GM21515 (cell line): ENCODE data around the gene CDH22.

ENCODE experiments used
- ATAC-seq: cut with Tn5 transposase; IDR thresholded peaks from one replicate; pipeline ENCODE4 v1.9.1; 2021; ENCODE audit not compliant: unreplicated experiment

The CDH22 gene

GRCh38 chr20:46219920-46220319 lies 88.4 kb downstream of the CDH22 start:
- ATAC-seq = no peak

DNA sequence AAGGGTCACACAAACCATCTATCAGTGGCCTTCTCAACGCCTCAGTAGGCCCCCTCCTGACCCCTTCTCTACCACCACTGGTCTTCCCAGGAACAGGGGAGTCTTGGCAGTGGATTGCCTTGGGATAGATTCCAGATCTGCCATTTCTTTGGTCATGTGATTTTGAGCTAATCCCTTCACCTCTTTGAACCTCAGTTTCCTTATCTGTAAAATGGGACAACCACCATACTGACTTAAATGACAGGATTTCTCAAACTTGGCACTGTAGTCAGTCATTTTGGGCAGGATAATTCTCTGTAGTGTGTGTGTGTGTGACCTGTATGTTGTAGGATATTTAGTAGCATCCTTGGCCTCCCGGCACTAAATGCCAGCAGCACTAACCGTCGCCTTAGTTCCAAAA lies 89.1 kb downstream of the CDH22 start:
- ATAC-seq = no peak

- ATAC-seq = no peak
These were observed 89.6 kb downstream of the CDH22 start for GRCh38 chr20:46218656-46219055.

DNA sequence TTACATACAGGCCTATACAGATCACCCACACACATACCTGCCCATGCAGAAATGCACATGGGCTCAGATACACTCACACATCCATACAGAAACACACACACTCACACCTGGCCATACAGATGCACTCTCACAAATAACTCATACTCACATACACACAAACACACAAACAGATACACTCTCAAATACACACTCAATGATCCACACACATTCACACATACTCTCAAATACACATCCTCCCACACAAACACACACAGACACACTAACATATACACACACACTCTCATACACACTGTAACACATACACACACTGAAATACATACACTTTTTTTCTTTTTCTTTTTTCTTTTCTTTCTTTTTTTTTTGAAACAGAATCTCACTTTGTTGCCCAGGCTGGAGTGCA lies 90.7 kb downstream of the CDH22 start:
- no peak for ATAC-seq

- ATAC-seq = no peak
These were observed 91.4 kb downstream of the CDH22 start for GRCh38 chr20:46216770-46217464.

DNA sequence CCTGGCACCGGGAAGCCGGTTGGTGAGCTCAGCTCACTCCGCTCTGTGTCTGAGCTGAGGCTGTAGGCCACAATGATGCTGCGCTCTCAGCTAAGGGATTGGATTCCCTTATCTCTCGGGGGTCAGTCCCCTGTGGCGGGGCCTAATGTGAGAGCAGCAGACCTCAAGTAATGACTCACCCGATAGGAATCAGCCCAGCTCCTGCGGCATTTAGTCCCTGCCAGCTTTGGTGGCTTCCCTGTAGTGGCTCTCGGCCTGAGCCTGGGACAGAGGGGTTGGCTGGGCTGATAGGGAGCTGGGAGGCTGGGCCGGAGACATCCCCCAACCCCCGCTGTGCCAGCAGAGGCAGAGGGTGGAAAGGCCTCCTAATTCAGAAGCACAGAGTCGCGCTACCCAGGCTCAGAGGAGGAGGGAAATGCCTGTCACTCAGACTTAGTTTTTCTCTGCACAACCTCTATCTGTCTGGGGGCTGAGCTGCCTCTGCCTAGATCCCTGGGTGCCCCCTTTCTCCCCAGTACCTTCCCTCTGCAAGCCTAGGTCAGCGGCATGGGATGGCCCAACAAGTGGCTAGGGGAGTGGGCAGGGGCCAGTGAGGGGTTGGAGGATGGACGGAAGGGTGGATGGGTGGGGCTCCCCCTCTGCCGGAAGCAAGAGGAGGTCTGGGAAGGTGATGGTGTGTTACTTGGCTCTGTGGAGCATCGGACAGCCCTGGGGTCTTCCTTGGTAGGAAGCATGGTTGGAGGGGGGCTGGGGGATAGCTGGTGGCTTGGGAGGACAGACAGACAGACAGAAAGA lies 92.2 kb downstream of the CDH22 start:
- no peak for ATAC-seq

- ATAC-seq = no peak
These were observed 93.3 kb downstream of the CDH22 start for GRCh38 chr20:46214824-46215488.

DNA sequence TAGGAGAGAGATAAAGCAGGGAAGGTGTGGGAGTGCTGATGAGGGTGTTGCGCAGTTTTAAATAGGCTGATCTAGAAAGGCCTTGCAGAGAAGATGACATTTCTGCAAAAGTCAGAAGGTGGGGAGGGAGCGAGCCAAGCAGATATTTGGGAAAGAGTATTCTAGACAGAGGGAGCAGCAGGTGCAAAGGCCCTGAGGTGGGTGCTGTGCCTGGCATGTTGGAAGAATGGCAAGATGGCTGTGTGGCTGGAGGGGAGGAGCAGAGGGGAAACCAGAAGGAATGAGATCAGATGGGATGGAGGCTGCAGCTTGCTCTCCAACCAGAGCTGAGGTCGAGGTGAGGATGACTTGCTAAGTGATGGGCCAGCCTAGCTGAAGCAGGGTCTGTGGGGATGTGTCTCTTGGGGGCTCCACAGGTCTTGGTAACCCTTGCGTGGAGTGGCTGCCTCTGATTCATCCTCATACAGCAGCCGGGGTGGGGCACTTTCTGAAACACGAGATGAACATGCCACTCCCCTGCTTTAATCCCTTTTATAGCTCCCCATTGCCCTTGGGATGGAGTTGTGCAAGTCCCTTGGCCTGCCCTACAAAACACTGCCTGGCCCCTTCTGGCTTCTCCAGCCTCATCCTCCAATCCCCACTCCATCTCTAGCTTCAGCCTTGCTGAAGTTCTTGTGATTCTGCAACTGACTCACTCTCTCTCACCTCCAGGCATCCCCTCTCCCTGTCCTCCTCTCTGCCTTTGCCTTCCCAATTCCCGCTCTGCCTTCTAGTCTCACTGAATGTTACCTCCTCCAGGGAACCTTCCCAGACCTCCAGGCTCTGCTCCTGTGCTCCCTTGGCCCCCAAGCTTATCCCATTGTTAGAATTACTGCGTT lies 94.1 kb downstream of the CDH22 start:
- ATAC-seq = no peak

DNA sequence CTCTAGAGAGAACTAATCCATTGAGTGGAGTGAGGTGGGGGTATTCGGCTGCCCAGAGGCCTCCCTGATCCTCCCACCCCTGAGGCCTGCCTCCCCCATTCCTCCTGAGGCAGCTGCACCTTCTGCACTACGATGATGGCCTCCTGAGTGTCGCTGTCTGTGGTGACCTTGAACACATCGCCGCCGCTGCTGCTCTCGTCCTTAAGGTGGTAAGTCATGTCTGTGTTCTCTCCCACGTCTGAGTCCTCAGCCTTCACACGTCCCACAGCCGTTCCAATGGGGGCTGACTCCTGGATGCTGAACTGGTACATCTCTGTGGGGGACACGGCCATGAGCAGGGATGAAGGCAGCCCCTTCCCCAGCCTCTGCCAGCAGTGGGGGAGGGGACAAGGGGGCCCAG lies 95.4 kb downstream of the CDH22 start:
- ATAC-seq = no peak

DNA sequence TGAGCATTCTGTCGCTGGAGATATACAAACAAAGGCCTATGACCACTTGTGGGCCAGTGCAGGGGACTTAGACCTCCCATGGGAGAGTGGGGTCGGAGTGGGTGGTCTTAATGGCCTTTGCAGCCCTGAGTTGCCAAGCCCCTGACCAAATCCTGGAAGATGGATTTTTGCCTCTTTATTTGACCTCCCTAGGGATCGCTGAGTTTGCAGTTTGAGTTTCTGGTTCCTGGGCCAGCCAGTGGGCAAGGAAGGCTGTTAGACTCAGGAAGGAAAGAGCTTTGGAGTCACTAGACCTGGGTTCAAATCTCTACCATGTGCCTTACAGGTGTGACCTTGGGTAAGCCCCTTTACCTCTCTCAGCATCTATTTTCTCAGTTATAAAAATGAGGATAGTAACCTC lies 96.0 kb downstream of the CDH22 start:
- ATAC-seq = no peak

DNA sequence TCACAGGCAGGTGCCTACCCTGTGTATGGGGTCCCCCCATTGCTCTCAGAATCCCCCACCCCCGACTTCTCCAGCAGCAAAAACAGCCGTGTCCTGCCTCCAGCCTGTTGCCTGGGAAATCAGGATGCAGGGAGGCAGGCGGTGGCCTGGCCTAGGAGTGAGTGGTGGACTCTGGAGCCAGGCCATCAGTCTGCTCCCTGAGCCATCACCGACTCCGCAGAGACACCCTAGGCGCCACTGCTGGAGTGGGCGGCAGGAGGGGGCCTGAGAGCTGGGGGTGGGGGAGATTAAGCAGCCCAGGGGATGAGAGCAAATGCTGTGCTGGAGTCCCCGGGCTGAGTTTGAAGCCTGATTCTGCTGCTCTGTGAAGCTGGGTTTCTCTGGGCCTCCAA lies 97.0 kb downstream of the CDH22 start:
- ATAC-seq = no peak

GRCh38 chr20:46210672-46211330 lies 97.5 kb downstream of the CDH22 start:
- ATAC-seq = no peak

- ATAC-seq = no peak
These were observed 98.2 kb downstream of the CDH22 start for GRCh38 chr20:46209930-46210671.

- ATAC-seq = no peak
These were observed 100.5 kb downstream of the CDH22 start for GRCh38 chr20:46207793-46208192.

- ATAC-seq = no peak
These were observed 101.2 kb downstream of the CDH22 start for GRCh38 chr20:46206992-46207549.

DNA sequence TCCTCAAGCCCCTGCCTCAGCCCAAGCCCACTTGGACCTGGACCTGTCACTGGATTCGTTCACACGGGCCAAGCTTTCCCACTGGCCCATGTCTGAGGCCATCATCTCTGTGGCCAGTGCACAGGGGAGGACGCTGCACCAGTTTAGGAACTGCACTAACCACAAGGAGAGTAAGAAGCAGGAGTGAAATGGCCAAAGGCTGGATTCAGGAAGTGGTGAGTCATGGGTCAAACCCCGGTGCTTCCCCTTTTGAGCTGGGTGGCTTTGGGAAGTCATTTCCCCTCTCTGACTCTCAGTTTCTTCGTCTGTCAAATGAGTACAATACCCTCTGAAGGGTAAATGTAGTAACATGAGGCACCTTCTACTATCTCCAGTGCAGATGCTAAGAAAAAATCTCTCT lies 102.3 kb downstream of the CDH22 start:
- no peak for ATAC-seq

DNA sequence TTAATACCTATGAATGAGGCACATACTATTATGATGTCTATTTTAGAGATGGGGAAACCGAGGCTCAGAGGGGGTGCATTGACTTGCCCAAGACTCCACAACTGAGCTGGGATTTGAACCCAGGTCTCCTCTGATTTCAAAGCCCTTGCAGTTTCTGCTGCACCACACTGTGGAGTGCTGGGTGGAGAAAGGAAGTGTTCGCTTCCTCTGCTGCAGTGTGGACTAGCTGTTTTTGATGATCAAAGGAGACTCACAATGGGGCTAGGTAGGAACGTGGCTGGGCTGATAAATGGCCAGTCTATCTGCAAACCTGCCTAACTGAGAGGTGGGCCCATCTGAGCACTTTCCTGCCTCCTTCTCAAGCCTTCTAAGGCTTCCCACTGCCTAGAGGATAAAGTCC lies 102.9 kb downstream of the CDH22 start:
- ATAC-seq = no peak

- ATAC-seq = no peak
These were observed 103.6 kb downstream of the CDH22 start for GRCh38 chr20:46204594-46205186.

DNA sequence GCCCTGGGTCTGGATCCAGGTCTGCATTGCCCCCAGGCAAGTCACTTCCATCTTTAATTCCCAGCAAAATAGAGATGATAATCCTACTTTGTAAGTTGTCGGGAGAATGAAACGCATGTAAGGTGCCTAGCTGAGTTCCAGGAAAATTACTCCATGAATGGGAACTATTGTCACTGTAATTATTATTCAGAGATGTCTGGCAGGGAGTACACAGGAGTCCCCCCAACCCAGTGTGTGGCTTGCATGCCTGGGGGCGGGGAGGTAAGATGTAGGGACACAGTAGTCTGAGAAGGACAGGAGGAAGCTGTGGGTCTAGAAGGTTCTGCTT lies 104.8 kb downstream of the CDH22 start:
- no peak for ATAC-seq
